Kidney epithelial cell (primary cell): ENCODE data around the gene BHLHE23. TPM values are rescaled to one million over a fixed set of nuclear protein-coding genes. Genes with fewer than 3 reads are reported as not detected.

Experiments used
- DNase-seq: peaks from one replicate; pipeline ENCODE4 v3.0.0-alpha.2; 2010; ENCODE audit warnings: low read depth
- H3K27me3 ChIP-seq: 2 replicates; pipeline ENCODE4 v1.6.0; 2011; ENCODE audit warnings: low read length; ENCODE audit not compliant: control insufficient read depth, insufficient read depth
- H3K36me3 ChIP-seq: 2 replicates; pipeline ENCODE4 v1.5.1; 2011; ENCODE audit warnings: low read length; ENCODE audit not compliant: control insufficient read depth, insufficient read depth
- H3K4me3 ChIP-seq: 2 replicates; pipeline ENCODE4 v1.5.1; 2011; ENCODE audit warnings: low read depth, mild to moderate bottlenecking, control low read depth, low read length
- total RNA-seq: library from RNA; depleted of rRNA; stranded (reverse); fragments of >200 nt; gene quantifications from 2 replicates; pipeline ENCODE4 v1.2.3, GENCODE V29; 2015
- TF ChIP-seq, protein P1 (sequence below): IDR thresholded peaks from 2 replicates; pipeline ENCODE4 v1.5.1; 2011; ENCODE audit warnings: mild to moderate bottlenecking, moderate library complexity, low read length, control low read depth, inconsistent platforms; ENCODE audit not compliant: insufficient read depth, poor library complexity, severe bottlenecking

The BHLHE23 gene
- total RNA-seq, 1 donor from 2014 or later, result not detected

DNA sequence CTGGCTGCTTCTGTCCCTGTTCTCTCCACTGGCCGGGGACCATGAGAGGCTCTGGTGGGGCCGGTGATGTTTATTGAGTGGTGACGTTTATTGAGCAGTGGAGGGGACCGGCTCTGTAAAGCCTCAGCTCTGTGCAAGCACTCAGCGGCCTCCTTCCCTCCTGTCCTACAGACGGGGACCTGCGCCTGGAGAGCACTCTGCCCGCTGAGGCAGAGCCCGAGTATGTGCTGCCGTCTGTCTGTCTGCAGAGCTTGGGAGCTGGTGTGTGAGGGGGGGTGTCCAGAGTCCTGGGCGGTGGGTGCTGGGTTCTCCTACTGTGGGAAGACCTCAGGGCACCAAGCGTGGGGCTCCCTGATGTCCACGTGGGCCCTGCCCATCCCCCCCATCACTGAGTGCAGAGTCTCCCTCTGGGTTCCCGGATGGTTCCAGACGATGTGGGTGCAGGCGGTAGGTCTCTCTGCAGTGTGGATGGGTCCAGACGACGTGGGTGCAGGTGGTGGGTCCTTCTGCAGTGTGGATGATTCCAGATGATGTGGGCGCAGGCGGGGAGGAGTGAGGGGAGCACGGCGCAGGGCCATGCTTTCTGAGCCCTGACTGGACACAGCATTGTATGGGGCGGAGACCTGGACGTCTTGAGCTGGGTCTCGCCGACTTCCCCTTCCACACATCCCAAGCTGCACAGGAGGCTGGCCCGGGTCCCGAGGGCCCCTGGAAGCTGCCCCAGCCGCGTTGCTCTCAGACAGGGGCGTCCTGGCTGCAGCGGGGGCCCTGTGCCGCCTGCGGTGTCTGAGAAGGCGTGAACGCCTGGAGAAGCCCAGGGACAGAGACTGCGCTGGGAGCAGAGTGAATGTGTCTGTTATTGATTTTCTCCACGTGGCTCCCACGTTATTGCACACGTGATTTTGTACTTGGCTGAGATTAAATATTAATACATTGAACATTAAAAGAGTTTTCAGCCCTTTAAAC lies 14.9 kb upstream of the BHLHE23 start:
- H3K36me3 ChIP-seq, result no peaks in the 10 kb centered on the region
- TF ChIP-seq, protein P1, sequence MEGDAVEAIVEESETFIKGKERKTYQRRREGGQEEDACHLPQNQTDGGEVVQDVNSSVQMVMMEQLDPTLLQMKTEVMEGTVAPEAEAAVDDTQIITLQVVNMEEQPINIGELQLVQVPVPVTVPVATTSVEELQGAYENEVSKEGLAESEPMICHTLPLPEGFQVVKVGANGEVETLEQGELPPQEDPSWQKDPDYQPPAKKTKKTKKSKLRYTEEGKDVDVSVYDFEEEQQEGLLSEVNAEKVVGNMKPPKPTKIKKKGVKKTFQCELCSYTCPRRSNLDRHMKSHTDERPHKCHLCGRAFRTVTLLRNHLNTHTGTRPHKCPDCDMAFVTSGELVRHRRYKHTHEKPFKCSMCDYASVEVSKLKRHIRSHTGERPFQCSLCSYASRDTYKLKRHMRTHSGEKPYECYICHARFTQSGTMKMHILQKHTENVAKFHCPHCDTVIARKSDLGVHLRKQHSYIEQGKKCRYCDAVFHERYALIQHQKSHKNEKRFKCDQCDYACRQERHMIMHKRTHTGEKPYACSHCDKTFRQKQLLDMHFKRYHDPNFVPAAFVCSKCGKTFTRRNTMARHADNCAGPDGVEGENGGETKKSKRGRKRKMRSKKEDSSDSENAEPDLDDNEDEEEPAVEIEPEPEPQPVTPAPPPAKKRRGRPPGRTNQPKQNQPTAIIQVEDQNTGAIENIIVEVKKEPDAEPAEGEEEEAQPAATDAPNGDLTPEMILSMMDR, result no peak
- no peak for DNase-seq
- no peak overlapping the region for H3K4me3 ChIP-seq
- peaks cover 68% of the 10 kb centered on the region for H3K27me3 ChIP-seq

DNA sequence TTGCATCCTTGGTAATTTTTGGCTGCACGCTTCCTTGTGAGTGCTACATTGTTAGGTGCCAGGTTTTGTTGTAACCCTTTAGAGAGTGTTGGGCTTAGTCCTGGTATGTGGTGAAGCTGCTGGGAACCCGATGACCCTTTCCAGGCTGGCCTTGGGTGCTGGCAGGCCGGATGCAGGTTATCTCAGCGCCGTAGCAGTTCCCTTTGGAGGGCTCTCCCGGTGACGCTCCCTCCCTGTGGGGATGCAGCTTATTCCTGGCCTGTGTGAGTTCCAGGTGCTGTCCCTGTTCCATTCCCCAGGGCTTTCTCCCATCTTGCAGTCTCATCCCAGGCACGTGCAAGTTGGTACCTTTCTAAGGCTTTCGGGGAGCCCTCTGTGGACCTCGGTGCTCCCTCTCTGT lies 13.9 kb upstream of the BHLHE23 start:
- Histone ChIP-seq H3K27me3 (peaks cover 67% of the 10 kb centered on the region), H3K4me3 (no peak overlapping the region), H3K36me3 (no peaks in the 10 kb centered on the region)
- TF ChIP-seq, protein P1, result no peak
- DNase-seq, result no peak

DNA sequence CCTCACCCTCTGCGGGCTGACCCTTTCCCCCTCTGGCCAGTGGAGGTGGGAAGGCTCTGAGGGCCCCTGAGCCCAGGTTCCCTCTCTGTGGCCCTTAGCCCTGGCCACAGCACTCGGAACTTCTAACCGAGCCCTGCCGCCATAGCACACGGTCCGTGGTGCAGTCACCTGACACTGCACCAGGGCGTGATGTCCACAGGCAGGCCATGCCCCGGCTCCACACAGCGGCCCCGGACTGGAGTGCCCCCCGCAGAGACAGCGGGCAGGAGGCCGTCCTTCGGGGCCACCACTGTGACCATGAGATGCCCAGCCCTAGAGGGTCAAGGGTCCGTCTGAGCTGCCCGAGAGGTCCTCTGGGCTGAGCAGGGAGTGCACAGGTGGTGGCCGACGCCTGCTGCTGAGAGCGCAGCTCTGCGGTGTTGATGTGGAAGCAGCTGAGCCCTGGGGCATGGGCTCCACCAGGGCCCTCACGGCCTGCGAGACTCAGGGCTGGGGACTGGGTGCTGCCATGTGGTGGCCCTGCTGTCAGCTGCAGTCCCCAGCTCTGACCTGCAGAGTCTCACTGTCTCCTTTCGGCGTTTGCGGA lies 11.2 kb upstream of the BHLHE23 start:
- TF ChIP-seq, protein P1, result no peak
- Histone ChIP-seq H3K27me3 (peaks cover 60% of the 10 kb centered on the region), H3K36me3 (no peaks in the 10 kb centered on the region), H3K4me3 (no peak overlapping the region)
- no peak for DNase-seq

DNA sequence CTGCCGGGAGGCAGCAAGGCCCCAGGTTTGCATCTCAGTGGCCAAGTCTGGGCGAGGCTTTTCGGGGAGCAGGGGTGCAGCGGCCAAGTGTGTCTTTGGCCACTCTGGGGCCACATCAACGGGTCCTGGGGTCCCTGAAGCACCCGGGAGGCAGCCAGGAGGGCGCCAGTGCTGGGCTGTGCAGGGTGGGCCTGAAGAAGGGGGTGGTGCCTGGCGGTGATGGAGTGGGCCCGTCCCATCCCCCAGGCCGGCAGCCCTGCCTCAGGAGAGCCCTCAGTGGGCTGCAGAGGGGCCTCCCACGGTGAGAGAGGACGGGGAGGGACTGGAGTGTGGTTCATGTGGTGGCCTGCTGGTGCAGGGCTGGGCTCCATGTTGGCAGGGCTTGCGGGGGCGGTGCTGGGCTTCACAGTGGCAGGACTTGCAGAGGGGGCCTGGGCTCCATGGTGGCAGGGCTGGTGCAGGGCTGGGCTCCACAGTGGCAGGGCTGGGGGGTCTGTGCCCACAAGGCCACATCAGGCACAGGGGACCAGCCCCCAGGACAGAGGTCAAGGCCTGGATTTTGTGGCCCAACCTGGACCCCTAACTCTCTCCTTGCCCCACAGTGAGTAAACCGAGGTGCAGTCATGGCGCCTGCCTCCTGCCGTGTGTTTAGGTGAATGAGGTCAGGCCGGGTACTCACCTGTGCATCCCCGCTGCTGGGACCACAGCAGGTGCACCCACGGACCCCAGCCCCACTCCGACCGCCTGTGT lies 10.5 kb upstream of the BHLHE23 start:
- Histone ChIP-seq H3K36me3 (no peaks in the 10 kb centered on the region), H3K27me3 (peaks cover 59% of the 10 kb centered on the region), H3K4me3 (no peak overlapping the region)
- TF ChIP-seq, protein P1, result no peak
- no peak for DNase-seq

DNA sequence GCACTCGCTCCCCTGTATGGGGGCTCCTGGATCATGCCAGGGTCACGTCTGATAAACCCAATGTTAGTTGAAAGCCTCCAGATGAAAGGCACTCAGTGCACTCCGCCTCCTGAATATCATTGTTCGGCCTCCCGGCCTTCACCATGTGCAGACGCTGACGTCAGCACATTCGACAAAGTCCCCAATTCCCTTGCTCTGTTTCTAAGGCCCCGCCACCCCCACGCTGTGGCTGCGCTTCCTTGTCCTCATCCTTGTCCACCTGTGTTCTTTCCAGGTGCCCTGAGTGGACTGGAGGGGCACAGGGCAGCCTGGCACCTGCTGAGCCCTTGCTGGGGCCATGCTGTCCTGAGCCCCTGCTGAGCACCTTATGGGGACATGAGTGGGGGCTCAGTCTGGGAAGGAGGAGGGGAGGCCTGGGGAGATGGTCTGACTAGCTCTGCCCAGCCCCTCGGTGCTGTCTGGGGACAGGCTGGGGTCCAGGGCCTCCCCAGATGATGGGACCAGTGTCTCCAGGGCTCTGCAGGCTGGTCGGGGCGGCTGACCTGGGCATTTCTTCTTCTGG lies 9.8 kb upstream of the BHLHE23 start:
- H3K36me3 ChIP-seq, result no peaks in the 10 kb centered on the region
- H3K27me3 ChIP-seq, result peaks cover 57% of the 10 kb centered on the region
- no peak for DNase-seq
- TF ChIP-seq, protein P1, result no peak
- no peak overlapping the region for H3K4me3 ChIP-seq
